Neural crest cell (in vitro differentiated cells): ENCODE data around the gene SHROOM3. TPM values are rescaled to one million over a fixed set of nuclear protein-coding genes. Genes with fewer than 3 reads are reported as not detected.

Experiments used
- DNase-seq: peaks from one replicate; pipeline ENCODE4 v3.0.0; 2021; ENCODE audit warnings: low read depth, mixed read lengths, low spot score
- H3K27ac Mint-ChIP-seq: one replicate; pipeline ENCODE4 v1.8.0; 2021; ENCODE audit warnings: mild to moderate bottlenecking, mixed read lengths; ENCODE audit not compliant: unreplicated experiment
- H3K27me3 Mint-ChIP-seq: 2 replicates; pipeline ENCODE4 v1.8.0; 2021; ENCODE audit warnings: low read depth, mild to moderate bottlenecking, mixed read lengths
- H3K36me3 Mint-ChIP-seq: 2 replicates; pipeline ENCODE4 v1.8.0; 2021; ENCODE audit warnings: low read depth, mild to moderate bottlenecking, mixed read lengths
- H3K4me1 Mint-ChIP-seq: 2 replicates; pipeline ENCODE4 v1.8.0; 2021; ENCODE audit warnings: mixed read lengths
- H3K4me3 Mint-ChIP-seq: one replicate; pipeline ENCODE4 v1.8.0; 2021; ENCODE audit warnings: mild to moderate bottlenecking, mixed read lengths
- H3K9me3 Mint-ChIP-seq: 2 replicates; pipeline ENCODE4 v1.8.0; 2021; ENCODE audit warnings: mixed read lengths
- CTCF ChIP-seq: fragments of 200-600 bp; sonication (generic); conservative IDR thresholded peaks from 2 replicates; pipeline ENCODE4 v1.5.0; 2021; ENCODE audit warnings: antibody characterized with exemption, mild to moderate bottlenecking
- total RNA-seq: library from RNA; stranded (reverse); gene quantifications from 2 replicates; pipeline ENCODE4 v1.2.1, GENCODE V29; 2021

Gene SHROOM3
- total RNA-seq, 1 donor from 2014 or later, result 40.1 TPM

- H3K27me3 Mint-ChIP-seq, result no peaks in the 10 kb centered on the region
- peaks cover 12% of the 10 kb centered on the region for H3K36me3 Mint-ChIP-seq
- no peak overlapping the region for H3K27ac Mint-ChIP-seq
- peaks cover 63% of the 10 kb centered on the region for H3K4me1 Mint-ChIP-seq
- H3K9me3 Mint-ChIP-seq, result no peaks in the 10 kb centered on the region
- H3K4me3 Mint-ChIP-seq, result no peak overlapping the region
- TF ChIP-seq CTCF, result no peak
- no peak for DNase-seq
These were observed 322.4 kb downstream of the SHROOM3 start for GRCh38 chr4:76757418-76757939.

- Mint-ChIP-seq H3K36me3 (peaks cover 16% of the 10 kb centered on the region), H3K27me3 (no peaks in the 10 kb centered on the region), H3K9me3 (no peaks in the 10 kb centered on the region), H3K27ac (no peak overlapping the region), H3K4me3 (no peak overlapping the region), H3K4me1 (peaks cover 60% of the 10 kb centered on the region)
- DNase-seq, result peak; percentile 51
- peak; percentile 87 for TF ChIP-seq CTCF
These were observed 323.4 kb downstream of the SHROOM3 start for GRCh38 chr4:76758290-76758882.

GRCh38 chr4:76758996-76759395, 324.0 kb downstream of the SHROOM3 start:
- TF ChIP-seq CTCF, result no peak
- peaks cover 56% of the 10 kb centered on the region for H3K4me1 Mint-ChIP-seq
- no peak for DNase-seq
- no peaks in the 10 kb centered on the region for H3K27me3 Mint-ChIP-seq
- no peaks in the 10 kb centered on the region for H3K9me3 Mint-ChIP-seq
- H3K4me3 Mint-ChIP-seq, result no peak overlapping the region
- H3K27ac Mint-ChIP-seq, result no peak overlapping the region
- peaks cover 16% of the 10 kb centered on the region for H3K36me3 Mint-ChIP-seq

GRCh38 chr4:76760193-76760592, 325.2 kb downstream of the SHROOM3 start:
- Mint-ChIP-seq H3K36me3 (peaks cover 16% of the 10 kb centered on the region), H3K27ac (peak overlapping the region; percentile 76), H3K9me3 (no peaks in the 10 kb centered on the region), H3K27me3 (no peaks in the 10 kb centered on the region), H3K4me1 (peaks cover 53% of the 10 kb centered on the region), H3K4me3 (no peak overlapping the region)
- TF ChIP-seq CTCF, result no peak
- DNase-seq, result no peak

- H3K36me3 Mint-ChIP-seq, result peaks cover 19% of the 10 kb centered on the region
- no peaks in the 10 kb centered on the region for H3K27me3 Mint-ChIP-seq
- peak overlapping the region; percentile 7 for H3K27ac Mint-ChIP-seq
- H3K9me3 Mint-ChIP-seq, result no peaks in the 10 kb centered on the region
- DNase-seq, result no peak
- no peak overlapping the region for H3K4me3 Mint-ChIP-seq
- peaks cover 57% of the 10 kb centered on the region for H3K4me1 Mint-ChIP-seq
- no peak for TF ChIP-seq CTCF
These were observed 327.4 kb downstream of the SHROOM3 start for GRCh38 chr4:76762137-76763130.
